Measurements from ENCODE around the gene TBC1D2B. TPM values are rescaled to one million over a fixed set of nuclear protein-coding genes. Genes with fewer than 3 reads are reported as not detected.
A peak's percentile ranks its signal among the peaks of the same experiment; 100 is the strongest.

Gene TBC1D2B
- total and polyA plus RNA-seq, 8 donors, result 13.4 to 35.8 (median 22.6) TPM

DNA sequence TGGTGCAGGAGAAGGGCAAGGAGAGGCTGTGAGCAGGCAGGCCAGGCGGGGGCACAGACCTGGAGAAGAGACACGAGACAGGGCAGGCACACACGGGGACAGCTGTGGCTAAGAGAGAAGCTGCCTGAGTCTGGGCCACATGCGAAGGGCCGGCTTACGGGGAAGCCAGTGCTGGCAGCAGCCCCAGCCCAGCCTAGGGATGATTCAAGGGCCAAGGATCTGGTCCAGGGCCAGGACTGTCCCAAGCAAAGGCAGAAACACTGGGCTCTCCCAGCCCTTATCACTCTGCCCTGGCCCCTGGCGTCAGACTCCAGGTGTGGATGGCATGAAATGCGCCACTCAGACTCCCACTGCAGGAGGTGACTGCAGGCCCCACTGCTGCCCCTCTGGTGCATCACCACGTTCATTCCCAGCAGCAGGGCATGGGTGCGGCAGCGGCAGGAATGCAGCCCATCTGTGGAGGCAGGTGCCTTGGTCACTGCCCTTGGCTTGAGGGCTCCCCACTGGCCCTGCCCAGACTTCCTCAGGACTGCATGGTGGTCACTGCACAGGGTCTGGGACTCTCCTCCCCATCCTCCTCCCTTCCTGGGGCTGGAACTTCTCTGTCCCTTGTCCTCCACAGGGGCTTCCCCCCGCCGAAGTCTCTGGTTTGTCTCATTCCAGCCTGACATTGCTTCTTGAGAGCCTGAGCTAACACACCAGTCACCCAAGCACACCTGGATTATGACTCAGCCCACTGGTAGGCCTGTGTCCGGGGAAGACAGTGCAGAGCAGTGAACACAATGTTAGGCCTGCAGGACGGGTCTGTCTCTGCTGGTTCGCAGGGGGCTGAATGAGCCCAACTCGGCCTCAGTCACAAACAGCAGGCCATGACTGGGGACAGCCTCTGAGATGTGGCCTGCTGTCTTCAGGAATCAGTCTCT, 69.3 kb downstream of the TBC1D2B start:
- FAIRE-seq, result no peak
- H3K27ac ChIP-seq, result peak overlapping the region; percentile 68 to 79 (median 75)
- peaks cover 73 to 92% (median 84%) of the 10 kb centered on the region in 3 donors for H3K4me1 ChIP-seq
- ATAC-seq, result peak; percentile 51 to 68 (median 63)
- H3K4me3 ChIP-seq, result no peak overlapping the region
- TF ChIP-seq, protein P1, sequence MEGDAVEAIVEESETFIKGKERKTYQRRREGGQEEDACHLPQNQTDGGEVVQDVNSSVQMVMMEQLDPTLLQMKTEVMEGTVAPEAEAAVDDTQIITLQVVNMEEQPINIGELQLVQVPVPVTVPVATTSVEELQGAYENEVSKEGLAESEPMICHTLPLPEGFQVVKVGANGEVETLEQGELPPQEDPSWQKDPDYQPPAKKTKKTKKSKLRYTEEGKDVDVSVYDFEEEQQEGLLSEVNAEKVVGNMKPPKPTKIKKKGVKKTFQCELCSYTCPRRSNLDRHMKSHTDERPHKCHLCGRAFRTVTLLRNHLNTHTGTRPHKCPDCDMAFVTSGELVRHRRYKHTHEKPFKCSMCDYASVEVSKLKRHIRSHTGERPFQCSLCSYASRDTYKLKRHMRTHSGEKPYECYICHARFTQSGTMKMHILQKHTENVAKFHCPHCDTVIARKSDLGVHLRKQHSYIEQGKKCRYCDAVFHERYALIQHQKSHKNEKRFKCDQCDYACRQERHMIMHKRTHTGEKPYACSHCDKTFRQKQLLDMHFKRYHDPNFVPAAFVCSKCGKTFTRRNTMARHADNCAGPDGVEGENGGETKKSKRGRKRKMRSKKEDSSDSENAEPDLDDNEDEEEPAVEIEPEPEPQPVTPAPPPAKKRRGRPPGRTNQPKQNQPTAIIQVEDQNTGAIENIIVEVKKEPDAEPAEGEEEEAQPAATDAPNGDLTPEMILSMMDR (IDR thresholded peaks at IDR 0.05), result no peak
- intact Hi-C loops (cut with DNase I), result no loop called here
- H3K27me3 ChIP-seq, result no peaks in the 10 kb centered on the region
- 33% methylated on average over 17 of the region's 17 CpGs for WGBS, 2 donors
- no peaks in the 10 kb centered on the region for H3K9me3 ChIP-seq
- DNase-seq, result peak; percentile 82 to 96 (median 93)
- H3K36me3 ChIP-seq, result no peaks in the 10 kb centered on the region

DNA sequence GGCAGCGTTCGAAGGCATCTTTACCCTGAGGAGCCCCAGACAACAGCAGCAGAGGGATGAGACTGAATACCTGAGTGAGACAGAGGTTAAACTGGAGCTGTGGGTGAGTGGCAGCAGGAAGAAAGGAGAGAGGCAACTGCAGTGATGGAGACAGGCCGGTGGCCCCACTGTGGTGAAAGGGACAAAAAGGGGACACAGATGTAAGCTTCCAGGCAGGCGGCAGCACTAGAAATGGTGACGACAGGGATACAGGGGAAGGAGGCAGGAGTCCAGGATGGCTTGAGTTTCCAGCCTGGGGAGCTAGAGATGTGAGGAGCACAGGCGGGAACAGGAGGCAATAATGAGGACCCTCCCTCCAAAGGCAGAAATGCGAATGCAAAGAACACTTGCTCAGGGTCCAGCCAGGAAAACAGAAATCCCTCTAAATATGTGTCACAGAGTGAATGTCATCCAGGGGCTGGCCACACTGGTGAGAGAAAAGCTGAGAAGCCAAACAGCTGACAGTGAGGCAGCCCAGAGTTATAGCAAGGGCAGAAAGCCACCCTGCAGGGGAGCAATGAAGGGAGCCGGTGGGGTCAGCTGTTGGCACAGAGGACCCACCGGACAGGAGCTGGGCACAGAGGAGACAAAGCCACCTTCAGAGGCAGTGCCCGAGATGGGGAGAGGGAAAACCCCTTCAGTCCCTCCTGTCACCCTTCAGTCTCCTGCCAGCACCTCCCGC, 70.1 kb downstream of the TBC1D2B start:
- Histone ChIP-seq H3K27ac (peak overlapping the region; percentile 68 to 79 (median 75)), H3K4me1 (peaks cover 76 to 93% (median 86%) of the 10 kb centered on the region in 3 donors), H3K36me3 (peaks cover 0 to 3% (median 0%) of the 10 kb centered on the region in 3 donors), H3K9me3 (no peaks in the 10 kb centered on the region), H3K27me3 (no peaks in the 10 kb centered on the region), H3K4me3 (no peak overlapping the region)
- ATAC-seq (peak; percentile 20 to 33 (median 24)), DNase-seq (peak in 2 of 6 donors; percentile 67 to 69), FAIRE-seq (no peak)
- intact Hi-C loops (cut with DNase I), result no loop called here
- TF ChIP-seq, protein P1 (IDR thresholded peaks at IDR 0.05), result no peak
- WGBS, 2 donors, result 39% methylated on average over 11 of the region's 11 CpGs

DNA sequence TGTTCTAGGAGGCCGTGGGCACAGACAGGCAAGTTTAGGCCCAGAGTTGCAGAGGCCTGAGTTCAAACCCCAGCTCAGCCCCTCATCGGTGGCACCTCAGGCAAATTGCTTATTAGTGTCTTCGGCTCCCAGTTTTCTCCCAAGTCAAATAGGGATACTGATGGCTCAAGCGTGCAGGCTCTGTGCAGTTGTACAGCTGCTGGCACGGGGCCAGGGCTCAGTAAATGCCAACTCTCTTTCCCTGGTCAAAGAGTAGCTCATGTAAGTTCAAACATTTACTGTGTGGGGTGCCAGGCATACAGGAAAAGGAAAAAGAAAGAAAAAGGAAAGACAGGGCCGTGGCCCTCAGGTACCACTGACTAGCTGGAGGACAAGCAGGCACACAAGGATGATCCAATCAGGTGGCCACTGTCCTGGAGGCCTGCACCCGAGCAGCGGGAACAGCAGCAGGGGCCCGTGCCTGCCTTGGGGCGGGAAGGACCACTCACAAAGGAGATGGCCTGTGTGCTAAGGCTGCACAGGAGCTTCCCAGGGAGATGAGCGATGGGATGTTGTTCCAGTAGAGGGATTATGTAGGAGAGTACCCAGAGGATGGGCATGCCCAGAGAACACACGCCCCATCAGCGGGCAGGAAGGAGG, 70.8 kb downstream of the TBC1D2B start:
- Histone ChIP-seq H3K36me3 (peaks cover 0 to 5% (median 0%) of the 10 kb centered on the region in 3 donors), H3K27ac (peak overlapping the region; percentile 68 to 79 (median 75)), H3K4me3 (no peak overlapping the region), H3K27me3 (no peaks in the 10 kb centered on the region), H3K9me3 (no peaks in the 10 kb centered on the region), H3K4me1 (peaks cover 69 to 86% (median 79%) of the 10 kb centered on the region in 3 donors)
- FAIRE-seq, result no peak
- TF ChIP-seq, protein P1 (IDR thresholded peaks at IDR 0.05), result no peak
- peak in 3 of 4 donors; percentile 4 to 23 (median 14) for ATAC-seq
- intact Hi-C loops (cut with DNase I), result no loop called here
- peak; percentile 73 to 93 (median 86) for DNase-seq
- 57 to 61% methylated on average over 13 of the region's 13 CpGs for WGBS, 2 donors

DNA sequence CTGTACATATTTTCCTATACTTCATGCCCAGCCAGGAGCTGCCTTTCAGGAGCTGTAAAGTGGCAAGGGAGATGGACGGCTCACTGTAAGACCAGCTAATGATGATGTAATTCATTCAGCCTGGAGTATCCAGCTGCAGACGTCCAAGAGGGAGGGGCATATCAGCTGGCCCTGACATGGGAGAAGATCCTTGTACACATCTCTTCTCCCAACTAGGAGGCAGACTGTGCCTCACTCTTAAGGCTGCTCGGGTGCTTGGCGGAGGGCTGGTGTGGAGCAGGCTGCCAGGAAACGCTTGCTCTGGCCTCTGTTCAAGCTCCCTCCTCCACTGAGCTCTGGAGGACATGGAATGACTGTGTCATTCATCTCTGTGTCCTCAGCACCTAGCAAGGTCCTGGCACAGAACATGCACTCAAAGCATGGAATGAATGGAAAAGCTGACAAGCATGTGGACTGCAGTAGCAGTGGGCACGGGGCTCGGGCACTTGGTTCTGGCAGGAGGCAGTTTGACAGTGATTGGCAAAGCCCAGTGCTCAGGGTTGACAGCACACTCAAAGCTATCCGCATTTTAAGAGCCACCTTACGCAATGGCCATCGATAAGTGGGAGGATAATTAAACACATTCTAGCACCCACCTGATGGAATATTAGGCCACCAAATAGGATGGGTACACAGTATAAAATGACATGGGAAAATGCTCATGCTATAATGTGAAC, 72.4 kb downstream of the TBC1D2B start:
- Histone ChIP-seq H3K27ac (peak overlapping the region; percentile 64 to 75 (median 71)), H3K4me1 (peaks cover 66 to 75% (median 73%) of the 10 kb centered on the region in 3 donors), H3K4me3 (no peak overlapping the region), H3K27me3 (no peaks in the 10 kb centered on the region), H3K9me3 (no peaks in the 10 kb centered on the region), H3K36me3 (peaks cover 0 to 5% (median 0%) of the 10 kb centered on the region in 3 donors)
- DNase-seq (peak; percentile 71 to 90 (median 82)), FAIRE-seq (no peak), ATAC-seq (peak; percentile 39 to 53 (median 44))
- TF ChIP-seq, protein P1 (IDR thresholded peaks at IDR 0.05), result no peak
- 8% methylated on average over 10 of the region's 10 CpGs for WGBS, 2 donors
- intact Hi-C loops (cut with DNase I), result no loop called here
